ENCODE results near the gene INPP4A.

The INPP4A gene

GRCh38 chr2:98515250-98515991, 70.8 kb downstream of the INPP4A start:
- peak; percentile 53 for DNase-seq

GRCh38 chr2:98516571-98516970, 71.9 kb downstream of the INPP4A start:
- no peak for DNase-seq

GRCh38 chr2:98517636-98518035, 73.0 kb downstream of the INPP4A start:
- no peak for DNase-seq

GRCh38 chr2:98518101-98518500, 73.4 kb downstream of the INPP4A start:
- DNase-seq, result peak; percentile 48

GRCh38 chr2:98519156-98519555, 74.5 kb downstream of the INPP4A start:
- DNase-seq, result no peak

GRCh38 chr2:98519851-98520250, 75.2 kb downstream of the INPP4A start:
- DNase-seq, result no peak

GRCh38 chr2:98520806-98521205, 76.1 kb downstream of the INPP4A start:
- no peak for DNase-seq

- no peak for DNase-seq
These were observed 76.6 kb downstream of the INPP4A start for GRCh38 chr2:98521266-98521665.

- DNase-seq, result no peak
These were observed 78.2 kb downstream of the INPP4A start for GRCh38 chr2:98522854-98523253.

GRCh38 chr2:98524168-98524567, 79.5 kb downstream of the INPP4A start:
- no peak for DNase-seq

- no peak for DNase-seq
These were observed 83.7 kb downstream of the INPP4A start for GRCh38 chr2:98528349-98528748.

- DNase-seq, result no peak
These were observed 85.5 kb downstream of the INPP4A start for GRCh38 chr2:98530114-98530513.

- no peak for DNase-seq
These were observed 88.1 kb downstream of the INPP4A start for GRCh38 chr2:98532756-98533155.

GRCh38 chr2:98533547-98533946, 88.9 kb downstream of the INPP4A start:
- no peak for DNase-seq

GRCh38 chr2:98534761-98535160, 90.1 kb downstream of the INPP4A start:
- no peak for DNase-seq

GRCh38 chr2:98535971-98536677, 91.5 kb downstream of the INPP4A start:
- no peak for DNase-seq

GRCh38 chr2:98537390-98538126, 92.9 kb downstream of the INPP4A start:
- DNase-seq, result no peak

GRCh38 chr2:98538280-98539041, 93.8 kb downstream of the INPP4A start:
- DNase-seq, result no peak

GRCh38 chr2:98539056-98539735, 94.5 kb downstream of the INPP4A start:
- no peak for DNase-seq

GRCh38 chr2:98540536-98540935, 95.9 kb downstream of the INPP4A start:
- DNase-seq, result no peak

GRCh38 chr2:98541489-98541888, 96.8 kb downstream of the INPP4A start:
- no peak for DNase-seq

- no peak for DNase-seq
These were observed 97.2 kb downstream of the INPP4A start for GRCh38 chr2:98541906-98542305.
